Measurements from ENCODE around the gene GLIS2. TPM values are rescaled to one million over a fixed set of nuclear protein-coding genes. Genes with fewer than 3 reads are reported as not detected.
"Not testable (repeated sequence)": the region's sequence is repeated elsewhere in the genome, so short reads cannot be mapped to it uniquely, and the experiment has no call there.

GLIS2 gene
- polyA plus RNA-seq, 3 donors = 29.1 to 51.0 (median 46.0) TPM

DNA sequence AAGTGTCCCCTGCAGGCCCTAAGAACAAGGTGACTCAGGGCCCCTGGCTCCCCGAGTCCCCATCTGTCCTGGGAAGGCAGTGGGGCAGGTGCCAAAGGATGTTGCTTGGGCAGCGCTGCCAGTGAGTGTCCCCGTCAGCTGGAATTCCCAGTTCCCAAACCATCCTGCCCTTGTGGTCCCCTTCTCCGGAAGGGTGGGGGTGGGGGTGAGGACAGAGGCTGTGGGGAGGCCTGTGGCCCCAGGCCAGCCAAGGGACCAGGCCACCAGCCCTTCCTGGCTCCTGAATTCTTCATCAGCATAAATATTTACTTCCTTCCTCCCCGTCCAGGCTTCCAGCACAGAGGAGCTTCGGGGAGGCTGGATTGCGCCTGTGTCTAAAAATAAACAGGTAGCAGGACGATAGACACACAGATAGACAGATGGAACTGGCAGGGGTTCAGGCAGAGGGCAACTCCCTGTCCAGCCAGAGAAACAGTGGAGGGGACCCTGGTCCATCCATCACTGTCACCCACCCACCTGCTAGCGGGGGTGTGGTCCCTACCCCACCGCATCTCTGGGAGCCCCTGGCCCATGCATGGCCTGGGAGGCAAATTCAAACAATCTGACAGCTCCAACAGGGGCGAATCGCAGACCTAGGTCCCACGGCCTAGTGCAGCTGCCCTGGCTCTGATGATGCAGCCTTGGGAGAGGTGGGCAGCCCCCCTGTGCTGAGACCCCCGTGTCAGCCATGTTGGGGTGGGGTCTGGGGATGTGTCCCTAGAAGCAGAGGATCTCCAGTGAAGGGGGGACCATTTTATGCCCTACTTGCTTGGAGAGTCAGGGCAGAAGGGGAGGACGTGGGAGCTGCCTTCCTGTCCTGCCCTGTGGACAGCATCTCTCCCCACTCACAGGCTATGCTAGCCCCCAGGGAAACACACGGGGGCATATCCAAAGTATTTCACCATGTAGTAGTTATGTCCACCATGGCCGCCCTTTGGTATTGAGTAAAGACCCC lies 13.2 kb downstream of the GLIS2 start:
- DNase-seq (ENCODE audit: extremely low read depth in 1 of 11, low read depth in 9 of 11, low spot score in 4 of 11) = no peak

DNA sequence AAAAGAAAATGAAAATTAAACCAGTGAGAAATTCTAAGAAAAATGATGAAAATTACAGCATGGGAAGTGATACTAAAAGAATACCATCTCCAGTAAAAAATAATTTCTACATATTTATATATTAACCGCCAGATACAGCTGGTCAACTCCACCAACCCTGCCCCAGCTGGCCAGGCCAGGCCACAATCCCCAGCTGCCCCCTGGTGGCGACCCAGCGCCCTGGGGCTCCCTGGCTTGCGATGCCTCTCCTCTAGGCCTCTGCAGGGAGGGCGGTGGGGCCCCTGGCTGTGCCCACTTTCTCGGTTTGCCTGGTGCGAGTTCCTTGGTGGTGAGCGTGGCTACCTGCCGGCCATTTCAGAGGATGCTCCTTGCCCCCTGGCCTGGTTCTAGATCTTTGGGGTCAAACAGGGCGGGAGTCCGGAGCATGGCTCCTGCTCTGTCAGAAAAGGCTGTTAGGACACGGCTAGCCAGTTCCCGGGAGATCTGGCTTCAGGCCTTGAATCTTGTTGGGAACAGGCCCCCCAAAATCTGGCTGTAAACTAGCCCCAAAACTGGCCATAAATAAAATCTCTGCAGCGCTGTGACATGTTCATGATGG lies 14.5 kb downstream of the GLIS2 start:
- no peak for DNase-seq (ENCODE audit: extremely low read depth in 1 of 11, low read depth in 9 of 11, low spot score in 4 of 11)

DNA sequence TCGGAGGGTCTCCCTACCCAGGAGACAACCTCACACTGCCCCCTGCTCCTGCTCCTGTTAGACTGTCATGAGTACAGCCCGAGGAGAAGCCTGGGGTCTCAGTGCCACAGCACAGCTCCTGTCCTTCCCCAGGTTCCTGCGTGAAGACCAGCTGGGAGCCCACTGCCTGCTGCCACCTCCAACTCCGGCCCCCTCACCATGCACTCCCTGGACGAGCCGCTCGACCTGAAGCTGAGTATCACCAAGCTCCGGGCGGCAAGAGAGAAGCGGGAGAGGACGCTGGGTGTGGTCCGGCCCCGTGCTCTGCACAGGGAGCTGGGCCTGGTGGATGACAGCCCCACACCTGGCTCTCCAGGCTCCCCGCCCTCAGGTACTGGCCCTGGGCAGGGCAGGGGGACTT lies 16.2 kb downstream of the GLIS2 start:
- DNase-seq (ENCODE audit: extremely low read depth in 1 of 11, low read depth in 9 of 11, low spot score in 4 of 11) = no peak

DNA sequence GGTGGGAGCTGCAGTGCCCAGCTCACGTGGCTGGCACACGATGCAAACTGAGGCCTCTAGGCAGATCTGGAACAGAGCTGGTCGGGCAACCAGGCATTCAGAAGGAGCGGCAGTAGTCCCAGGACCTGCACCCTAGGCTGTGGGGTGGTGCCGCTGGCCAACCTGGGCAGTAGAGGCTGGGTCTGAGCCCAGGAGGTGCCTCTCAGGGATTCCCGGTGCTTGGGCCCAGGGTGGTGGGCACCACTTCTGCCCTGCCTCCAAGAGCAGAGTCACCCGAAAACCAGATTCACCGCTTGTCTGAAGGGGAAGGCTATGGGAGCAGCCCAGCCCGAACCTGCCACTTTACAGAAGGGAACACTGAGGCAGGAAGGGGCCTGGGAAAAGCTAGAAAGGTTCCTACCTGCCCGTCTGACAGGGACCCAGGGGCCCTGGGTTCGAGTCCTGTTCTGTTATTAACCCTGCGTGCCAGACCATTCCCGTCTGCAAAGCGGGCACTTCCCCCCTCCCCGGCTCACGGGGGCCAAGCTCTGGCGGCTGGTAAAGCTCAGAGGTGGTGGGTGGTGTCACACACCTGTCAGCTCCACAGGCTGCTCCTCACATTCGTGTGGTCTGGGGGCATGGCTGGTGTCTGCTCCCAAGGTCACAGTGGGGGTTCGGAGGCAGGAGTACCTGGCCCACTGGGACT lies 16.9 kb downstream of the GLIS2 start:
- no peak for DNase-seq (ENCODE audit: extremely low read depth in 1 of 11, low read depth in 9 of 11, low spot score in 4 of 11)

DNA sequence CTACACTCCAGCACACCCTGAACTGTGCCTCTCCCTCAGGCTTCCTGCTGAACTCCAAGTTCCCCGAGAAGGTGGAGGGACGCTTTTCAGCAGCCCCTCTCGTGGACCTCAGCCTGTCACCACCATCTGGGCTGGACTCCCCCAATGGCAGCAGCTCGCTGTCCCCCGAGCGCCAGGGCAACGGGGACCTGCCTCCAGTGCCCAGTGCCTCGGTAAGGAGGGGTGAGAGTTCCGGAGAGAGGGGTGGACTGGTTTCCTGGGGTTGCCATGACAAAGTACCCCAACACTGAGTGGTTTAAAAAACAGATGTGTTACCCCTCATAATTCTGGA lies 17.4 kb downstream of the GLIS2 start:
- DNase-seq (ENCODE audit: extremely low read depth in 1 of 11, low read depth in 9 of 11, low spot score in 4 of 11) = no peak

DNA sequence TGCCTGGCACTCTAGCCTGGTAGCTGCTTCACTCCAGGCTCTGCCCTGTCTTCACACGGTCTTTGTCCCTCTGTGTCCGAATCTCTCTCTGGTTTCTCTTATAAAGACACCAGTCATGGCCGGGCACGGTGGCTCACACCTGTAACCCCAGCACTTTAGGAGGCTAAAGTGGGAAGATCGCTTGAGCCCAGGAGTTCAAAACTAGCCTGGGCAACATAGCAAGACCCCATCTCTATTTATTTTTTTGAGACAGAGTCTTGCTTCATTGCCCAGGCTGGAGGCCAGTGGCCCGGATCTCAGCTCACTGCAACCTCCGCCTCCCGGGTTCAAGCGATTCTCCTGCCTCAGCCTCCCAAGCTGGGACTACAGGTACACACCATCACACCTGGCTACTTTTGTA lies 17.8 kb downstream of the GLIS2 start:
- DNase-seq (ENCODE audit: extremely low read depth in 1 of 11, low read depth in 9 of 11, low spot score in 4 of 11) = not testable (repeated sequence)

DNA sequence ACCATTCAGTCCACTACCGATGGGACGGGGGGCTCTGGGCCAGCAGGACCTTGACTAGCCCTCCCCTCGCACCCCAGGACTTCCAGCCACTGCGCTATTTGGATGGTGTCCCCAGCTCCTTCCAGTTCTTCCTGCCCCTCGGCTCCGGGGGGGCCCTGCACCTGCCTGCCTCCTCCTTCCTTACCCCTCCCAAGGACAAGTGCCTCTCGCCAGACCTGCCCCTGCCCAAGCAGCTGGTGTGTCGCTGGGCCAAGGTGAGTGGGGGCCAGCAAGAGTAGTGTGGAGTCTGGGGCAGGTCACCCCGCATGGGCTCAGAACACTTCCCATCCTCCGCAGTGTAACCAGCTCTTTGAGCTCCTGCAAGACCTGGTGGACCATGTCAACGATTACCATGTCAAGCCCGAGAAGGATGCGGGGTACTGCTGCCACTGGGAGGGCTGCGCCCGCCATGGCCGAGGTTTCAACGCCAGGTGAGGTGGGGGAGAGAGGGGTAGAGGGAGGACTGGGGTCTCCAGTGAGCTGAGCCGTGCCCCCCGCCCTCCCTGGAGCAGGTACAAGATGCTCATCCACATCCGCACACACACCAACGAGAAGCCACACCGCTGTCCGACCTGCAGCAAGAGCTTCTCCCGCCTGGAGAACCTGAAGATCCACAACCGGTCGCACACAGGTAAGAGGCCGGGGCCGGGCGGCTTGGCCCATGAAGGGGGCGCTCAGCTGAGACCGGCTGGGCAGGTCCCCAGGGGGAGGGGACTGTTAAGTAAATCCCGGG lies 19.0 kb downstream of the GLIS2 start:
- no peak for DNase-seq (ENCODE audit: extremely low read depth in 1 of 11, low read depth in 9 of 11, low spot score in 4 of 11)

DNA sequence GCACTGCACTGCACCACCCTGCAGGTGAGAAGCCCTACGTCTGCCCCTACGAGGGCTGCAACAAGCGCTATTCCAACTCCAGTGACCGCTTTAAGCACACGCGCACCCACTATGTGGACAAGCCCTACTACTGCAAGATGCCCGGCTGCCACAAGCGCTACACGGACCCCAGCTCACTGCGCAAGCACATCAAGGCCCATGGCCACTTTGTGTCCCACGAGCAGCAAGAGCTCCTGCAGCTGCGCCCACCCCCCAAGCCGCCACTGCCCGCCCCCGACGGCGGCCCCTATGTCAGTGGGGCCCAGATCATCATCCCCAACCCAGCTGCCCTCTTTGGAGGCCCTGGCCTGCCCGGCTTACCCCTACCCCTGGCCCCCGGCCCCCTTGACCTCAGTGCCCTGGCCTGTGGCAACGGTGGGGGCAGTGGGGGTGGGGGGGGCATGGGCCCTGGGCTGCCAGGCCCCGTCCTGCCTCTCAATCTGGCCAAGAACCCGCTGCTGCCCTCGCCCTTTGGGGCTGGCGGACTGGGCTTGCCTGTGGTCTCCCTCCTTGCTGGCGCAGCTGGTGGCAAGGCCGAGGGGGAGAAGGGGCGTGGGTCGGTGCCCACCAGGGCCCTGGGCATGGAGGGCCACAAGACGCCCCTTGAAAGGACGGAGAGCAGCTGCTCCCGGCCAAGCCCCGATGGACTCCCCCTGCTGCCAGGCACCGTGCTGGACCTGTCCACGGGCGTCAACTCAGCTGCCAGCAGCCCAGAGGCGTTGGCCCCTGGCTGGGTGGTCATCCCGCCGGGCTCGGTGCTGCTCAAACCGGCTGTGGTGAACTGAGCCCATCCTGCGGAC lies 21.1 kb downstream of the GLIS2 start:
- DNase-seq (ENCODE audit: extremely low read depth in 1 of 11, low read depth in 9 of 11, low spot score in 4 of 11) = no peak

DNA sequence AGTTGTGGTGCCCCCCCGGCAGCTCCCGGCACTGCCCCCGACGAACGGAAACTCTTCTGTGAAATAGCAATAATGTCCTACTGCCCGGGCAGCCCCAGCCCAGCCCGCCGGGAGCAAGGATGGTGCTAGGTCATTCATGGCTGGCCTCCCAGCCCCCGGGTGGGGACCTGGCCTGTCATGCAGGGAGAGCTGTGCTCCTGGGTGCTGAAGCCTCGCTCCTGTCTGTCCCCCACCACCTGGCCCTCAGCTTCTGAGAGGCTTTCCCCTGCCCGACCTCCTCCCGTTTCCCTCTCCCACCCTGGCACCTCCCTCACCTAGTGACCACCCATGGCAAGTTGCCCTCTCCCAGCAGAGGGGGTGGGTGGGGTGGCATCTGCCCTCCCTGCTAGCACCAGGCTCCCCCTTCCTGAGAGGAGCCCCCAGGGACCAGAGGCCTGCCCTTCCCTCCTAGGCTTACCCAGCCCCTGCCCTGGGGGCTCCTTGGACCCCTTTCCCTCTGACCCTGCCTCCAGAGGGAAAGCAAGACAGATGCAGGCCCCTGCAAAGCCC lies 21.7 kb downstream of the GLIS2 start:
- no peak for DNase-seq (ENCODE audit: extremely low read depth in 1 of 11, low read depth in 9 of 11, low spot score in 4 of 11)

DNA sequence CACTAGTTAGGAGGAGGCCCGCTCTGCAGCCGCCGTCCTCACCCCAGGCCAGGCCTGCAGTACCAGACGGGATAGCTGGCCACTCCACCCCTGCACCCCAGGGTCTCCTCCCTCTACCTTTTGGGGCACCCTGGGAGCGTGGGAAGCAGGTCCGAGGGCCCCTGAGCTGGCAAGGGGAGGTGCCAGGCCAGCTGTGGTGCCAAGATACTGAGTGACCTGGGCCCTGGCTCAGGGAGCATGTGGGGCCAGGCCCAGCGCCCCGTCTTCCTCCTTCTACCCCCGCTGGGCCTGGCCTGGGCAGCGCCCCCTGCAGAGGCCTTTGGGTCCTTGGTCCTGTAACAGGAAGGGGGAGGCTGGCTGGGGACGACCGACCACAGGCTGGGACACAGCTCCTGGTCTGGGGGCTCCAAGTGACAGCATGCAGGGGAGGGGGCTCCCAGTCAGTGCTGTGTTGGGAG lies 22.3 kb downstream of the GLIS2 start:
- DNase-seq (ENCODE audit: extremely low read depth in 1 of 11, low read depth in 9 of 11, low spot score in 4 of 11) = no peak

DNA sequence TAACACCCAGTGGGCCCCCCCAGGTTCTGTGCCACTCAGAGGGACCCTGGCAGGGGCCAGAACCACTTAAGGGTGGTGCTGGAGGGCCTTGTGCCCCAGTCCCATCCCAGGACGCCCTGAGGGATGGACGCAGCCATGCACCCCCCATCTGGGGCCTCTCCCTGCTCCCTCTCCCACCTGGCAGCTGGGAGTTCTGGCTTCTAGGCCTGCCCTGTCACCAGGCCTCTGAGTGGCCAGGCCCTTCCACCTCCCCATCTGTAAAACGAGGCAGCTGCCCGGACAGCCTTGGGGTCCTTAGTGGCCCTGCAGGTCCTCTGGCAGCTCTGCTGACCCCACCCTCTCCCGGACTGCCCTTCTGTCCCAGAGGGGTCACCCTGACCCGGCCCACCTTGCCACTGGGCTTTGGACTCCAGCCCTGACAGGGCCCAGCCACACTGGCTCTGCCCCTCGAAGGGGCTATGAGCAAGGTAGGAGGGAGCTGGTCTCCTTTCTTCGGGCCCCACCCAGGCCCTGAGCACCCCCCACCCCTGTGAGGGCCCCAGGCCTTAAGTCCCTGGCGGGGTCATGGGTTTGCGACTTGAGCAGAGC lies 22.9 kb downstream of the GLIS2 start:
- no peak for DNase-seq (ENCODE audit: extremely low read depth in 1 of 11, low read depth in 9 of 11, low spot score in 4 of 11)

DNA sequence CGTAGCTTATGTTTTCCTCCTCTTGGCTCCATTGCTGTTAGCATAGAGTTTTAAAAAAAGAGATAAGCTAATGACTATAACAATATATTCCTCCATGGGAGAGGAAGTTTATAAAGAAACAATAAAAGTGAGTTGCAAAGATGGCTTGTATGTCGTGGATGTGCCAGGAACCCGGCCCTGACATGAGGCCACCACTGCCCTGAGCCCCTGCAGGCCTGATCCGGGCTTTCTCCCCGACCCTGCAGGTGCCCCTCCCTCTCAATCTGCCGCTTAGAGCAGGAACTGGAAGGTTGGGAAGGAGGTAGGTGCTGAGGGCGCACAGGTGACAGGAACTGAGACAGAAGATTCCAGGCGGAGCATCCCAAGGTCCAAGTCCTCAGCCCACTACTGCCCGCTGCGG lies 23.6 kb downstream of the GLIS2 start:
- no peak for DNase-seq (ENCODE audit: extremely low read depth in 1 of 11, low read depth in 9 of 11, low spot score in 4 of 11)

DNA sequence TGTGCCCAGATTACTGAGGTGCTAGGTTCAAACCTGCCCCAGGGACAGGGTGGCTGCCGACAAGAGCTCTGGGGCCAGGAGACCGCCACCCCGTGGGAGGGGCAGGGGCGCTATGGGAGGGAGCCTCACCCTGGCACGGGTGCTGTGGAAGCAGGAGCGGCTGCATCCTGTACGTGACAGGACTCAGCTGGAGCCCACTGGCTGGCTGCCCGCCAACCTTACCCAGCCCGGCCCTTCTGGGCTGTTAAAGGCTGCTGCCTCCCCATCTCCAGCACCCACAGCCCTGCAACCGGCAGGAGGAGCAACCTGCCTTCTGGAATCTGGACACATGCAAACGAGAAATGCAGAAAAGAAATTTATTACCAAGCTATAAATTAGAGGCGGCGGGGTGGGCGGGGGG lies 24.0 kb downstream of the GLIS2 start:
- no peak for DNase-seq (ENCODE audit: extremely low read depth in 1 of 11, low read depth in 9 of 11, low spot score in 4 of 11)

DNA sequence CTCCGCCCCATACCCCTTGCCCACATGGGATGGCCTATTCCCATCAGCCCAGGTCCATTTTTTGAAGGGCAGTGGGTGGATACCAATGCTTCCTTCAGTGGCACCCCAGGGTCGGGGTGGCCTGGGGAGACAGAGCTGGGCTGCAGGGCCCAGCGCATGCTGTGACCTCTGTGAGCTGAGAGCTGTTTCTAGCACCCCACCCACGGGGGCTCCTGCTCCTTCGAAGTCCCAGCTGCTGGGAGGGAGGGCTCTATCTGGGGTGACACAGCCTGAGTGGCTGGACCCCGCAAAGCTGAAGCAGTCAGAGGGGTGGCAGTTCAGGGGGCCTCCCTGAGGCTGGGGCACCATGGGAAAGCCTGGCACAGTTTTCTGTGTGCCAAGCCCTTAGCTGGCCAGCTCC lies 24.6 kb downstream of the GLIS2 start:
- DNase-seq (ENCODE audit: extremely low read depth in 1 of 11, low read depth in 9 of 11, low spot score in 4 of 11) = no peak

DNA sequence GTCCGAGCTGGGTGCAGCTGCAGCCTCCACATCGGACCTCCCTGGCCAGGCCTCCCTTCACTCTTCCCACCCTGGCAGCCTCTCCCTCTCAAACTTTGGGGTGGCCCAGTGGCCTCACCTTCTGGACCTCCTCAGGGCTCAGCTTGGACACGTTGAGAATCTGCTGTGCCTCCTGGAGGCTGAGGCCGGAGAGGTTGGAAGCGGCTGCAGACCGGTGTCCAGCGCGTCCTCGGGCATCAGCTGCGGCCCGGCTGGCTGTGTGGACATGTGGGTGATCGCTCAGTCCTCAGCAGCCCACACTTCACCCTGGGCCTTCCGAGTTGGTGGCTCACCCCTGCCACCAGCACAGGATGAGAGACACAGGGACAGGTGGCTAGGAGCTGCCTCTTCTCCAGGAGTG lies 25.4 kb downstream of the GLIS2 start:
- DNase-seq (ENCODE audit: extremely low read depth in 1 of 11, low read depth in 9 of 11, low spot score in 4 of 11) = no peak

DNA sequence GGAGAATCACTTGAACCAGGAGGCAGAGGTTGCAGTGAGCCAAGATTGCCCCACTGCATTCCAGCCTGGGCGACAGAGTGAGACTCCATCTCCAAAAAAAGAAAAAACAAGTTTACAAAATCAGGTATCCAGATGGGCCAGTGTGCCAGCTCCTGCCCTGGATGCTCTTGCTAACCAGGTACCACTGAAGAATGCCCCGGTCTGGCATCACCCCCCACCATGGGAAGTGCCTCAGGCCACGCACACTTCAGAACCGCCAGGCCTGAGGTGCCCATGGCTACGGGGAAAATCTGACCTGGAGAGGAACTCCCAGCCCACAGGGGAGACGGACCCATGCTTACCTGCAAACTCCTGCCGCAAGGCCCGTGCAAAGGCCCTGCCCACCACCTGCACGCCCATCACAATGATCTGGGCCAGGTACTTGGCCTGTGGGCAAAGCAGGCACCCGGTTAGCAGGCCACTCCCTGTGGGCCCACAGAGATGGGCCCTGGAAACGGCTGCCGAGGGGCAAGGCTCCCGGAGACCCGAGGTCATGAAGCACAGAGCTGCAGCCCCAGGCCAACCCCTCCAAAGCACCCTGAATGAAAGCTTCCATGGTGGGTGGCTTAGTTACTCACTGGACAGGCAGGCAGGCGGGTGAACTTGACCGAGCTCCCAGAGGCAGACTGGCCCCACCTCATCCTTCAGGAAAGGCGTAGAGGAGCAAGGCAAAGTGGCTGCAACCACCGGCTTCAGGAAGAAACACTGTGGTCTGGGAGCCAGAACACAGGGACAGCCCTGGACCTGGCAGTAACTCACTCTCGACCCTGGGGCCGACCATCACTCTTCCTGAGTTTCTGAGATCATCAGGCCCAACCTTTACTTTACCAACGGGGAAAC lies 27.2 kb downstream of the GLIS2 start:
- DNase-seq (ENCODE audit: extremely low read depth in 1 of 11, low read depth in 9 of 11, low spot score in 4 of 11) = no peak
